ENCODE measurements around the gene ERI3.

GRCh38 chr1:44296806-44297205, 58.3 kb downstream of the ERI3 start:
- no peak for TF ChIP-seq CTCF (IDR thresholded peaks at IDR 0.05; ENCODE audit: insufficient read depth, low read depth, low read length)
- TF ChIP-seq EZH2 (IDR thresholded peaks at IDR 0.05; ENCODE audit: insufficient read depth, low read length) = no peak
